HG03175 (cell line): ENCODE results near the gene CMPK2.

Experiments used
- ATAC-seq: cut with Tn5 transposase; IDR thresholded peaks from one replicate; pipeline ENCODE4 v1.9.1; 2021; ENCODE audit warnings: mild to moderate bottlenecking, moderate library complexity; ENCODE audit not compliant: unreplicated experiment

CMPK2 gene

GRCh38 chr2:6845903-6846302 lies 19.8 kb downstream of the CMPK2 start:
- ATAC-seq: no peak

GRCh38 chr2:6845312-6845711 lies 20.4 kb downstream of the CMPK2 start:
- ATAC-seq: no peak

GRCh38 chr2:6841537-6842287 lies 24.0 kb downstream of the CMPK2 start:
- ATAC-seq: no peak

GRCh38 chr2:6838673-6839319 lies 26.9 kb downstream of the CMPK2 start:
- no peak for ATAC-seq

- no peak for ATAC-seq
These were observed 30.2 kb downstream of the CMPK2 start for GRCh38 chr2:6835467-6835866.

- ATAC-seq: no peak
These were observed 31.5 kb downstream of the CMPK2 start for GRCh38 chr2:6834163-6834562.

- no peak for ATAC-seq
These were observed 32.5 kb downstream of the CMPK2 start for GRCh38 chr2:6833300-6833604.

- ATAC-seq: no peak
These were observed 33.0 kb downstream of the CMPK2 start for GRCh38 chr2:6832596-6833299.

- no peak for ATAC-seq
These were observed 34.5 kb downstream of the CMPK2 start for GRCh38 chr2:6831229-6831628.

- no peak for ATAC-seq
These were observed 37.5 kb downstream of the CMPK2 start for GRCh38 chr2:6828299-6828584.

- ATAC-seq: no peak
These were observed 38.0 kb downstream of the CMPK2 start for GRCh38 chr2:6827566-6828298.

GRCh38 chr2:6826081-6826913 lies 39.4 kb downstream of the CMPK2 start:
- ATAC-seq: peak; percentile 95

- no peak for ATAC-seq
These were observed 40.7 kb downstream of the CMPK2 start for GRCh38 chr2:6824962-6825361.

- ATAC-seq: no peak
These were observed 42.6 kb downstream of the CMPK2 start for GRCh38 chr2:6823111-6823510.

- ATAC-seq: no peak
These were observed 43.3 kb downstream of the CMPK2 start for GRCh38 chr2:6822406-6822805.

- no peak for ATAC-seq
These were observed 44.7 kb downstream of the CMPK2 start for GRCh38 chr2:6820903-6821584.

GRCh38 chr2:6820236-6820635 lies 45.5 kb downstream of the CMPK2 start:
- ATAC-seq: no peak

- ATAC-seq: no peak
These were observed 46.0 kb downstream of the CMPK2 start for GRCh38 chr2:6819668-6820067.

GRCh38 chr2:6818012-6818411 lies 47.7 kb downstream of the CMPK2 start:
- ATAC-seq: no peak

- ATAC-seq: no peak
These were observed 50.8 kb downstream of the CMPK2 start for GRCh38 chr2:6814869-6815268.
